GM12801 (cell line): Measurements from ENCODE around the gene SRGAP3.

Experiments
- CTCF ChIP-seq: IDR thresholded peaks from one replicate; pipeline ENCODE4 v1.5.1; 2011; ENCODE audit warnings: control low read depth; ENCODE audit not compliant: insufficient read length; ENCODE audit errors: extremely low read depth

The SRGAP3 gene

GRCh38 chr3:8964436-8965370 lies 284.7 kb downstream of the SRGAP3 start:
- TF ChIP-seq CTCF, result no peak

DNA sequence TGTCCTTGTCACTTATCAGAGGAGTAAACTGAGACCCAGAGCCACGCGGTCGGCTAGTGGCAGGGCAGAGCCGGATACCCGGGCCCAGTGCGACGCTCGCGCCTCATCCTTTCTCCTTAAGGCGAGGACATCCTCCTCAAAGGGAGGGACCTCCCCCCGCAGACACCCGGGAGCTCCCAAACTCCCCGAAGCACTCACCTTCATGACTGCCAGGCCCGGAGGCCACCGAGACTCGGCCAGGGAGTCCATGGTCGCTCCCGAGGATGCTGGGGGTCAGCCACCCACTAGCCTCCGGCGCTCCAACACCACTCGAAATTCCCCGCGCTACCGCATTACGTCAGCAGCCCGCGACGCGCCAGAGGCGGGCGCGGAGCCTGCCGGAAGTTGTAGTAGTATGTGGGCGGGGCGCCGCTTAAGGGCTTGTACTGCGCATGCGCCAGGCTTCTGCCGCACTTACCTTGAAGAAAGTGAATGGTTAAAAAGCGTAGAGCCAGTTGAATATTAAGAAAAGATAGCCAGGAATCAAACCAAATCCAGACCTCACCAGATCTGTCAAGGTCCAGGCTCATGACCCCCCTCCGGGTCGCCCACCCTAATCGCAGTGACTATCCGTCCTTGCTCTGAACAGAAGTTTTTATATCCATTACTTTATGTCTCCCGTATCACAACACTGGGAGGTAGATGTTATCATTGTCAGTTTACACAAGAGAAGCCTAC lies 286.2 kb downstream of the SRGAP3 start, which contains the start of gene RAD18:
Gene RAD18, minus strand, starts transcription at position 336 of the 717 bp plus-strand sequence. Its CDS starts 87 bp downstream, at position 249.
- TF ChIP-seq CTCF, result no peak

GRCh38 chr3:8962226-8962861 lies 287.1 kb downstream of the SRGAP3 start:
- TF ChIP-seq CTCF, result no peak

GRCh38 chr3:8959668-8960067 lies 289.8 kb downstream of the SRGAP3 start:
- no peak for TF ChIP-seq CTCF

DNA sequence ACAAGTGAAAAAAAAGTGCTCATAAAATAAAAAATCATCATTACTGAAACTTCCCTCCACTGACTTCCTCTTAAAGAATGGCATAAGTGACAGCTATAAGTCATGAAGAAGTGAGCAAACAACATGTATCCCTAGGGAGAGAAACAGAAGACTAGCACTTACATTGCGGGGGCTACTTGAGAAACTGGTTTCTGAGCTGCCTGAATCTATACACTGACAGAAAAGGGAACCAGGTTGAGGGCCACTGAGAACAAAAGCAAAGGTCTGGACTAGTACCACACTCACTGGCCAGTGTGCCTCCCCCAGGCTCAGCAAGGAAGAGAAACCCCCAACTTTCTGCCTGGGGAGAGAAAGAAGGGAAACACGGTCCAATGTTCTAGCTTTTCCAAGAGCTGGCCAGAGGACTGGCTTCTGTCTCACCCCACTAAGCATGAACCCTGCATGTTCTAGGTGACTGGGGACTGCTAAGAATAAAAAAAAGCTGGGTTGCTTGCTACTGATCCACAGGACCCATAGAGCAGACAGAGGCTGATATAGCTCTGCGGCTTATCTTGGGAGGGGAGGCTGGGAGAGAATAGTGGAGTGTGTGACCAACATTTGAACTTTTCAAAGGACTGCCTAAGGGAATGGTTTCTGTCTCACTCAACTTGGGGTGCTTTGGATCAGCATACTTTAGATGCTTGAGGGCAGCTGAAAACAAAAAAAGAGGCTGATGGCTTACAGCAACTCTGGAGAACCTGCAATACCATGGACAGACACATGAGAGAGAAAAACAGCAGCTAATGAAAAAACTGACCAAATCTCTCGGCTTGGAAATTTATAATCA lies 294.3 kb downstream of the SRGAP3 start:
- no peak for TF ChIP-seq CTCF

GRCh38 chr3:8953313-8953712 lies 296.1 kb downstream of the SRGAP3 start:
- no peak for TF ChIP-seq CTCF
